Activated T-helper 9 cell treated with anti-CD3 and anti-CD28 coated beads, Interleukin-2, amount 50 U/mL, for 16 hours (primary cell): ENCODE data around the gene SYNPR.

Experiments used
- DNase-seq: peaks from one replicate; pipeline ENCODE4 v3.0.0-alpha.2; 2020; ENCODE audit warnings: low read depth

Gene SYNPR

DNA sequence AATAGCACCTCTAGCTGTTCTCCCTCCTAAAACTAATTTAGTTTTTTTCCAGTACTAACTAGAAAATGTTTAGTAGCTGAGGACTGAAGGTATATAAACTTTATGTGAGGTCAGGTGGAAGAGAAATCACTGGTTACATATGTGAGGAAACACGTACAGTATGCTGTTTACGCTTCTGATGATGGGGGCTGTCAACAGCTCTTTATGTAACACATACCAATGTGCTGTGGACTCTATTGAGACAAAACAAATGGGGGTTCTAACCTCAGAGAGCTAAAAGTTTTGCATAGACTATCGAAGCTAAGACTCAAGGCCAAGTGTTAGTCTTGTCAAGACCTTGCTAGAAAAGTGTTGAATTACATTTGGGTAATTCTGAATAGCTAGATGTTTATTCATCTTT, 107.5 kb downstream of the SYNPR start:
- DNase-seq: no peak

- no peak for DNase-seq
These were observed 108.5 kb downstream of the SYNPR start for GRCh38 chr3:63386568-63386967.

DNA sequence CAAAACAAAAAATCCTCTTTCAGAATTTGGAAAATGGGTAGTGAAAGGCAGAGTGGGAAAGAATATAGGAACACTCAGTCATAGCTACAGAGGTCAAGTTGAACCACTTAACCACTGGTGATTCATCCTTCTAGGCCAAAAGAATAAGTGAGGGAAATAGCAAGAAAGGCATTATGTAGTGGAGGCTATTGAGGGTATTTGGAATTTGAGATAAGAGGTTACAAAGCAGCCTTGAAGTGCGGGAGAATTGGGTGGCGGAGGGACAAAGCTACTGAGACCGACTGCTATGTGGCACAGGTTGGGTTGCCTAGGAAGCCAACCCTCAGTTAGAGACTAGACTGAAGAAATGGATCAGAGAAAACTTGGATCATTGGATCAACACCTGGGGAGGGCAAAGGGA, 109.5 kb downstream of the SYNPR start:
- no peak for DNase-seq

- DNase-seq: no peak
These were observed 112.7 kb downstream of the SYNPR start for GRCh38 chr3:63390710-63391230.

DNA sequence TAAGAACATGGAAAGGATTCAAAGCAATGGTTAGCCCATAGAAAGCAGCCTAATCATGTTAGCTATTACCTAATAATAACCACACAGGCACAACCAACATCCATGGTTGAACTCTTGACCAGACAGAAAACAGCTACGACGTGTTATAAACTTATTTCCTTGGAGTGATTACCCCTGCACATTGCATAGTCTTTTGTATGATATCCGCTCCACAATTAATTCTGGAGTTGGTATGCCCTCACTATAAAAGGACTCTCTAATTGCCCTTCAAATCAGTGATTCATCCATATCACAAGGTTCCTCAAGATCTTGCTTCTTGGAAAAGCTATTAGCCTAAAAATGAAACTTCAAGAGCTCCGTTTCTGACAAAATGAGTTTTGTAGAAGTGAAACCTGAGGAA, 117.9 kb downstream of the SYNPR start:
- no peak for DNase-seq

- DNase-seq: no peak
These were observed 122.2 kb downstream of the SYNPR start for GRCh38 chr3:63400246-63400860.

- no peak for DNase-seq
These were observed 127.8 kb downstream of the SYNPR start for GRCh38 chr3:63405882-63406281.

- DNase-seq: no peak
These were observed 135.4 kb downstream of the SYNPR start for GRCh38 chr3:63413523-63413922.

DNA sequence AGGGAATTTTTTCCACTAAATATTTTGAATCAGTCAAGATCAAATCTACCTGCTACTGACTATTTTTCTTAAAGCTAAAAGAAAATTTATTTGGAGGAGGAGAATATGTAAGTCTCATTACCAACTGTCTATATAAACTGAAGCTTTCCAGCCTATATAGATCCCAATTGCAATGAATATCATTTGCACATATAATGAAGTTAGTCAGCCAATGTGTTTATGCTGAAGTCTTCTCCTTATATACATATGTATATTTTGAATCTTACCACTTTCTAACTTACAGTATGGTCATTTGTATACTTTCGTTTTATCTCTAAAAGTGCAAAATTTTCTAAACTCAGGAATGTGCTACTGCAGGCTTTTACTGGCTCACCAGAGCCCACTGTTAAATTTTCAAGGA, 136.5 kb downstream of the SYNPR start:
- no peak for DNase-seq

DNA sequence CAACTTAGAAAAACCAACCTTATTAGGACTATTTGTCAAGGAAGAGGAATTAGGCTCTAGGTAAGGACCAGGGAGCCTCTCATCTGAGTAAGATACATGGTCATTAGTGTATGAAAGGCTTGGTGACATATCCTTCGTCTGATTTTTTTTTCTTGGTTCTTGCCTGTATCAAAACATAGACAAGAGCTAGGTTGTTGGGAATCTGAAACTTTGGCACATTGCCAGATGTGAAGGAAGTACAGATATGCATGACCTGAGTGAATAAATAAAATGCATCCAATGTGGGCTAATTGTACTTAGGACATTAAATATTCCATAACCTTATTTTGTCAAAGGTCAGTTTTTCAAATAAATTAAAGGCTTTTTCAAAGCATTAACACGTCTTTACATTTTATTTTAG, 151.8 kb downstream of the SYNPR start:
- DNase-seq: no peak

DNA sequence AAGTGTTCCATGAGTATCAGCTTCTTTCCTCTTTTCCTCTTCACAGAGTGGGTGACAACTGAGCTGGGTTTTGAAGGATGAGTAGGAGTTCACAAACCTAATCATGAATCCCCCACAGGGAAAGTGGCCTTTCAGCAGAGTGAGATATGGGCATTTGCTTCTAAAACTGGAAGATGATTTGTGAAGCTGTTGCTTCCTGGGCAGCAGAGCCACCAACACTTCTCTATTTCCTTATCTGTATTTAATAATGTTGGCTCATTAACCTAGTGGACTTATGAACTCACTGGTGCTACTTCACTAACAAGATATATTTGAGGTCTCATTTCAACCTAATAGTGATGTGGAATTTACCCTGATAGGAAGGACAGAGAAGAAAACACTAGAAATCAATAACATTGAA, 152.8 kb downstream of the SYNPR start:
- no peak for DNase-seq

- DNase-seq: no peak
These were observed 159.8 kb downstream of the SYNPR start for GRCh38 chr3:63437858-63438257.

GRCh38 chr3:63438826-63439371, 160.8 kb downstream of the SYNPR start:
- DNase-seq: no peak

DNA sequence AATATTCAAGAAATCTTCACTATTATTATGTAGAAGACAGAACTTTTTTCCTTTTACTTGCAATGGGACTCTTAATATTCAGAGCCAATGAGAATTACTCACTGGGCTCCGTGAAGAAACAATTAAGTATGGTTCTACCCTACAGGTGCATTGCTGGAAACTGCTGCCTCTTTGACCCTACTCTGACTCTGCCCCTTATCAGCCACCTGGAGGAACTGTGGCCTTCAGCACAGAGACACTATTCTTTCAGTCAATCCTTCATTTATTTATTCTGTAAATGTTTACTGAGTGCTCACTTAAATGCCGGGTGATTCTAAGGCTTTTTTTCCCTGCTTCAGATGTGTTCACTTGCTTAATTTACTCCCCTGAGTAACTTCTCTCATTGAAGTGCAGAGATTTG, 163.2 kb downstream of the SYNPR start:
- DNase-seq: no peak

GRCh38 chr3:63442918-63443317, 164.8 kb downstream of the SYNPR start:
- no peak for DNase-seq

- DNase-seq: no peak
These were observed 171.9 kb downstream of the SYNPR start for GRCh38 chr3:63450023-63450422.

DNA sequence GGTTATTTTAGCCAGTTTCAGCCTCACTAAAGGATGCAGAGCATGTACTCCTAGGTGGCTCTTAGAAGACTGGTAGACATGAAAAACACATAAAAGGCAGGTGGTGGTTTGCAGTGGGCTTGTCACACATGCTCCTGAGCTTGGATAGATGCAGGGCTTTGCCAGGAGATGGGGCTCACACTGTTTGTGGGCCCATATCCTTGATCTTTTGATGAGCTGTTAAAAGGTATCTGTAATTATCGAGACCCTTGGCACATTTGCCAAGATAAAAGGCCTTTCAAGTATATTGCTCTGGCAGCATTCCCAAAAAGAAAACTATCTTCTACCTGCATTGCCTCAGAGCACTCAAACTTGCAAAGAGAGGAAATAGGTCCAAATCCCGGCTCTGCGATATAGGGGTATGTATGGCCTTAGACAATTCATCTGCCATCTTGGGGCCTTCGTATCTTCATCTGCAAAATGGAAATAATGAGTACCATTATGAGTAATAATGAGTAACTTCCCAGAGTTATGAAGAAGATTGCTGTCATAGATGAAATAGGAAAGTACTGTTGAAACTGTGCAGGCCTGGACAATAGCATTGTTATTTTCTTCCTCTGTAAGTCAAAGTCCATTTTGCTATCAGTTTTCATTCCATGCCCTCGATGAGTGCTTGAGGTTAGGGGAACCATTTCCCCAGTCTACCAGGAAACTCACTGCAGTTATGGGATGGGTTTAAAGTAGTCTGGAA, 172.7 kb downstream of the SYNPR start:
- DNase-seq: no peak

DNA sequence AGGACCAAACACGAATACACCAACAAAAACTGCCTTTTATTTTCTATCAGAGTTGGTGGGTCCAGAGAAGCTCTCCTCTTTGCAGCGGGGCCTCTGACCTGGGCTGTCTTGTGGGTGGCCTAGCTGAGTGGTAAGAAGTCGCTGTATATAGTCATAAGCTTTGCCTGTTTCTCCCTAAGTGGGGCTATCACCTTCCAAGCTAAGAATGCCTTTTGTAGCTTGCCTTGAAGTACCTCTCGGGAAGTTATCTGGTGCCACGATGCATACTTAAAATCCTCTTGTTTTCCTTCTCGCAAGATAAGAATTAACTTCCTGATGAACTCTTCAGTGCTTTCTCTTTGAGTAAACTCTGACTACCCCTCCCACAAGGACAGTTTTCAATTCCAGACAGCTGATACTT, 178.8 kb downstream of the SYNPR start:
- DNase-seq: no peak

DNA sequence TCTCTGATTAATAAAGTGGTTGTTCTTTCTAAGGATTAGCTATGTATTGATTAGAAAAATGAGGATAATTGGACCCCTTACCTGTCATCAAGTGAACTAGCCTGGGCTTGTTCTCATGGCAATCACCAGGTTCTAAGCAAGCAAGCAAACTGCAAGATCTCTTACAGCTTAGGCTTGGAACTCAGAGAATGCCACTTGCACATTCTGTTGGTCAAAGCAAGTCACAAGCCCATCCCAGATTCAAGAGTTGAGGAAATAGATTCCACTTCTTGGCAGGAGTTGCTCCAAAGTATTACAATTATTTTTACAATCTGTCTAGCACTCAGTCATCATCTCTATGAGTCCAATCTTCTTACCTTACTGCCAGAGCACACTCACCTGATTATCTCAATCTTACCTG, 180.3 kb downstream of the SYNPR start:
- no peak for DNase-seq

DNA sequence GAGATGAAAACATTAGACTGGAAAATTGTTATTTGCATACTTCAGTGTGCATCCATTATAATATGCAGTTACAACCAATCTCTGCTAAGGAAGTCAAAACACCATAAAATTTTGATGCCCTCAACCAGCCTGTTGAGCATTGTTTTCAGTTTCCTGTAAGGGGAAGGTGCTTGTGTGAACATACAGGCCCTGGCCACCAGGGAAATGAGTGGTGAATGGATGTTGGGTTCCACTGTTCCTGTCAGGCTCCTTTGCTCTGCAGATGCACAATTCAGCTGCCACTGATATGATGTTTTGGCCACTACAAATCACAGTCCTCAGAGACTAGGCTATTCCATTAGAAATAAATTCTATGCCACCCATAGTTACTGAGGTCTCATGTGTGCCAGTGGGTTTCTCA, 184.6 kb downstream of the SYNPR start:
- no peak for DNase-seq

DNA sequence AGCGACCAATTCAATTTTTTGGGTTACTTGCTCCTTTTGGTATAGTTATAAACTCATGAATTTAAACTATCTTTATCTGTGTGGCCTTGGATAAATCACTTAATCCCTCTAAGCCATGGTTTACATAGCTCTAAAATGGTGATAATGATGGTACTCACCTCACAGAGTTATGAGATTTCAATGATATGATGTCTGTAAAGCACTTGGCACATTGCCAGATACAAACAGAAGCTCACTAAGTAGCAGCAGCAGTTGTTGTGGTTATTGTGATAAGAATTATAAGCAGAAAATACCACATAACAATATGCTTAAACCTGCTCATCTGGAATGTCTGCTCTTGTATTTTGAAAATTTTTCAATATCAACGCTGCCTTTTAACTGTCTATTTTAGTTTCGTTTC, 189.3 kb downstream of the SYNPR start:
- DNase-seq: no peak

DNA sequence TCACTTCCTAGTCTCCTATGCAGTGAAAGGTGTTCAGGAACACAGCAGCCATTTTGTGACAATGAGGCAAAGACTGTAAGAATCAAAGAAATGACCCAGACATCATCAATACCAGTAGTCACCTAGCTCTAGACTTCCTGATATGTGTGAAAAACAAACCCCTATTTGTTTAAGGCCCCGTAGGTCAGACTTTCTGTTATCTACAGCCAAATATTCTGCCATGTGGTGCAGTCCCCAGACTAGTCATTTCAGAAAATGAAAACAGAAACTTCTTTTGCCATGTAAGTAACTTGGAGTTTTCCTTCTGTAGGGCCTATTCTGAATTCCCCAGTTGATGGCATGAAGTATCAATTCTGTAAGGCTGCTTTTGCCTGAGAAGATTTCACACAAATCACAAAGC, 192.6 kb downstream of the SYNPR start:
- DNase-seq: no peak

GRCh38 chr3:63471781-63472180, 193.7 kb downstream of the SYNPR start:
- no peak for DNase-seq
